ENCODE data around the gene ALG9.

ALG9 gene

DNA sequence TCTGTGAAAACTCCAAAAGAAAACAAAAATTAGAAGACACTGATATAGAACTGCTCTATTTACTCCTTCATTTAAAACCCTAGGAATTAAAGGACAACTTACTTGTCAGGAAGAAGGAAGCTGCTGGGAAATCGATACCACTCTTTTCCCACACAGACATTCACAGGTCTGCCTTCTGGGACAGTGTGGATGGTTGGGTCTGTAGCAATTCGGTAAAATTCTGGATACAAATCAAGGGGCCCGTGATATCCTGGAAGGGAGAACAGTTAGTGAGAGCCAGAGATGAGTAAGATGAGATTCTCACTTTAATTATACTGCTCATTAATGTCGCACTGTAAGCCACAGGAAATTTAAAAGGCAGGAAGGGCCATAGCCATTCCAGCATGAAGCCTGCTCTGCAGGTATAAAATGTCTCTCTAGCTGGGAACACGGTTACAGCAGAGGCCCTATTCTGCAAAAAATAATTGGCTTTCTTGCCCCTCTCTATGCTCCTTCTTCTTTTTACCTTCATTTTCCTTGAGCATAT is 34.0 kb downstream of the ALG9 start:
- TF ChIP-seq, protein P1, sequence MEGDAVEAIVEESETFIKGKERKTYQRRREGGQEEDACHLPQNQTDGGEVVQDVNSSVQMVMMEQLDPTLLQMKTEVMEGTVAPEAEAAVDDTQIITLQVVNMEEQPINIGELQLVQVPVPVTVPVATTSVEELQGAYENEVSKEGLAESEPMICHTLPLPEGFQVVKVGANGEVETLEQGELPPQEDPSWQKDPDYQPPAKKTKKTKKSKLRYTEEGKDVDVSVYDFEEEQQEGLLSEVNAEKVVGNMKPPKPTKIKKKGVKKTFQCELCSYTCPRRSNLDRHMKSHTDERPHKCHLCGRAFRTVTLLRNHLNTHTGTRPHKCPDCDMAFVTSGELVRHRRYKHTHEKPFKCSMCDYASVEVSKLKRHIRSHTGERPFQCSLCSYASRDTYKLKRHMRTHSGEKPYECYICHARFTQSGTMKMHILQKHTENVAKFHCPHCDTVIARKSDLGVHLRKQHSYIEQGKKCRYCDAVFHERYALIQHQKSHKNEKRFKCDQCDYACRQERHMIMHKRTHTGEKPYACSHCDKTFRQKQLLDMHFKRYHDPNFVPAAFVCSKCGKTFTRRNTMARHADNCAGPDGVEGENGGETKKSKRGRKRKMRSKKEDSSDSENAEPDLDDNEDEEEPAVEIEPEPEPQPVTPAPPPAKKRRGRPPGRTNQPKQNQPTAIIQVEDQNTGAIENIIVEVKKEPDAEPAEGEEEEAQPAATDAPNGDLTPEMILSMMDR (IDR thresholded peaks at IDR 0.05; ENCODE audit: control insufficient read depth, extremely low read depth, insufficient read depth) = no peak
- DNase-seq (ENCODE audit: low read depth) = no peak
- H3K4me3 ChIP-seq (ENCODE audit: low read depth, low read length) = no peak overlapping the region

DNA sequence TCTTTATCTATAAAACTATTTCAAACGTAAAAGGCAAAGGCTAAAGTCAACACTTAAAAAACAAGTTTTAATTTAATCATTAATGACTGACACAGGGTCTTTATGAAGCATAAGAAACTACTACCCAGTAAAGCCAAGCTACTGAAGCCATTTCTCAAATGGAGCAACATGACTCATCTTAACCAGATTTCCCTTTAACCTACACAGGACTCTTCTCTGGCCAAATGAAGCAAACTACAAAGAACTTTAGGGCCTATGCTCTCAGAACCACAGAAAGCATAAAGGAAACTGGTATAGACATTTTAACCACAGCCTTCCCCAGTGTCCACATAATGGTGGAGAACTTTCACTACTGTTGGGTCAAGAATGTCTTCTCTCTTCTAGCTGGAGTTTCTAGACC is 34.7 kb downstream of the ALG9 start:
- no peak for DNase-seq (ENCODE audit: low read depth)
- H3K4me3 ChIP-seq (ENCODE audit: low read depth, low read length) = no peak overlapping the region
- TF ChIP-seq, protein P1 (IDR thresholded peaks at IDR 0.05; ENCODE audit: control insufficient read depth, extremely low read depth, insufficient read depth) = no peak

DNA sequence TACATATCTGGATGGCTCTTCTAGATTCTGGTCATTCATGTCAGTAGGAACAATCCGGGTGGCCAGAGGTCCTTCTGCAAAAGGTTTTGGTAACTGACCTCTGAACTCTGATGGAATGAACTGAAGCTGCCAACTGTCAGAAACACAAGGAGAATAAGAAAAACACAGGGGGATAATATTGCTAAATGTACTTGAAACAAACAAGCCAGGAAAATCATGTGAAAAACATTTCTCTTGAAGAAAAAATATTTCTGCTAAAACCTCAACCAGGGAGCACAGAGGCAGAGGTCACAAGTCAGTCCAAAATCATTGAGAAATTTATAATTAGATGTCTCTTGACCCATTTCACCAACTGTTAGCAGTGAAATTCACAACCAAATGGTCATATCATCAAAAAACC is 35.2 kb downstream of the ALG9 start:
- no peak overlapping the region for H3K4me3 ChIP-seq (ENCODE audit: low read depth, low read length)
- TF ChIP-seq, protein P1 (IDR thresholded peaks at IDR 0.05; ENCODE audit: control insufficient read depth, extremely low read depth, insufficient read depth) = no peak
- no peak for DNase-seq (ENCODE audit: low read depth)

DNA sequence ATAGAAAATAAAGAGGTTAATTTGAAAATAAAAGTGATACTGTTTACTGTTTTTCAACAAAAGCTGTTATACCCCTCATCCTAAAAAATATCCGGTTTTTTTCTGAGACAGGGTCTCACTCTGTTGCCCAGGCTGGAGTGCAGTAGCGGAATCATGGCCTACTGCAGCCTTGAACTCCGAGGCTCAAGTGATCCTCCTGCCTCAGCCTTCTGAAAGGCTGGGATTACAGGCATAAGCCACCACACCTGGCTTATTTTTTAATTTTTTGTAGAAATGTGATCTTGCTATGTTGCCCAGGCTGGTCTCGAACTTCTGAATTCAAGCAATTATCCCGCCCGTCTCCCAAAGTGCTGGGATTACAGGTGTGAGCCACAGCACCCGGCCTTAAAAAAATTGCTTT is 35.7 kb downstream of the ALG9 start:
- no peak for DNase-seq (ENCODE audit: low read depth)
- TF ChIP-seq, protein P1 (IDR thresholded peaks at IDR 0.05; ENCODE audit: control insufficient read depth, extremely low read depth, insufficient read depth) = no peak
- no peak overlapping the region for H3K4me3 ChIP-seq (ENCODE audit: low read depth, low read length)

DNA sequence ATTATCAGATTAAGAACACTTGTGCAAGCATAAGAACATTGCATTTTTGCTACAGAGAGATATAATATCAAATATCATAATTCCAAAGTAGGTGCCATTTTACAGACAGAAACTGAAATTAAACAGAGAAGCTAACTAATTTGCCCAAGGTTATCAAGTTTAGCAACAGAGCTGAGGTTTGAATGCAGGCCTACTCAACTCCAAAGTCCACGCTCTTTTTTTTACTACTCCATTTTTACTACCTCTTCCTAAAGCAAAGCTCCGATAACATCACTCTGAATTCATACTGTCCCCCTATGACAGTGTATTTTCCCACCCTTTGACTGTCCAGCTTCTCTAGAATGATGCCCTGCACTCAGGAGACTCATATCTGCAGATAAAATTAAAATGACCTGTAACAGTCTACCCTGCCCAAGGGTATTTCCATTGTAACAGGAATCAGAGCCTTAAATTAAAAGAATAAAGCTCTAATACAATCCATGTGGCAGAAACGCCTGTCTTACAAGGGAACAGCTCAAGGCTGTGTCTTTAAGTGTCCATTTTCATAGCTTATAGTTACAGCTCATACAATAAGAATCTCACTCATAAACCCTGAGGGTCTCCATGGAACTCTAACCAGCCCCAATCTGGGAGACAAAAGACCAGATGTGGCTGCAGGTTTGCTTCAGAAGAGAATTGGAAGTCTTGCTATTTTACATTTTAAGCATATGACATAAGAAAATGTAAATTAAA is 36.8 kb downstream of the ALG9 start:
- DNase-seq (ENCODE audit: low read depth) = no peak
- H3K4me3 ChIP-seq (ENCODE audit: low read depth, low read length) = no peak overlapping the region
- TF ChIP-seq, protein P1 (IDR thresholded peaks at IDR 0.05; ENCODE audit: control insufficient read depth, extremely low read depth, insufficient read depth) = no peak

DNA sequence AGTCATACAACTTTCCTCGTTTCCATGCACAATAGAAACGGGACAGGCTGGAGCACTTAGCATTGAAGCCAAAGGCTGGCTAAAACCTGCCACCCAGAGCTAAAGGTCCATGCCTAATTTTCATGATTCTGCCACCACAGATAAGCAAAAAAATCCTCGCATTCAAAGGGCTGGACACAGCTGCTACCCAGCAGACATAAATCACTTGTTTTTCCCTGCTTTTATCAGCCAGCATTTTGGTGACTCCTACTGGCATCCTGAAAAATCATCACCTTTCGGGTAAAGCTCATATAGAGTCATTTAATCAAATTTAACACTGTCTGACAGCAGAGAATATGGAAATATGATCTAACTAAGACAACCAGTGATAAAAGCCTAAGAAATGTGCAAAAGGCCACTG is 37.9 kb downstream of the ALG9 start:
- TF ChIP-seq, protein P1 (IDR thresholded peaks at IDR 0.05; ENCODE audit: control insufficient read depth, extremely low read depth, insufficient read depth) = peak; percentile 27; the same call in 1 of the 2 replicates
- no peak for DNase-seq (ENCODE audit: low read depth)
- no peak overlapping the region for H3K4me3 ChIP-seq (ENCODE audit: low read depth, low read length)
